T-helper 2 cell treated with Interferon-gamma antibody and Interleukin-4, amounts not matched to agents 5 μg/mL and 100 μg/mL, for 36 hours (primary cell): ENCODE measurements around the gene RARRES1.

Experiments
- DNase-seq: peaks from one replicate; pipeline ENCODE4 v3.0.0; 2021; ENCODE audit warnings: low spot score
- H3K27ac Mint-ChIP-seq: one replicate; pipeline ENCODE4 v1.8.0; 2021; ENCODE audit warnings: mild to moderate bottlenecking, mixed read lengths
- H3K27me3 Mint-ChIP-seq: one replicate; pipeline ENCODE4 v1.8.0; 2021; ENCODE audit warnings: low read depth, mixed read lengths
- H3K36me3 Mint-ChIP-seq: one replicate; pipeline ENCODE4 v1.8.0; 2021; ENCODE audit warnings: low read depth, mixed read lengths
- H3K4me1 Mint-ChIP-seq: one replicate; pipeline ENCODE4 v1.8.0; 2021; ENCODE audit warnings: low read depth, mixed read lengths
- H3K4me3 Mint-ChIP-seq: one replicate; pipeline ENCODE4 v1.8.0; 2022; ENCODE audit warnings: mild to moderate bottlenecking, moderate library complexity, mixed read lengths
- H3K9me3 Mint-ChIP-seq: one replicate; pipeline ENCODE4 v1.8.0; 2021; ENCODE audit warnings: mixed read lengths

RARRES1 gene

DNA sequence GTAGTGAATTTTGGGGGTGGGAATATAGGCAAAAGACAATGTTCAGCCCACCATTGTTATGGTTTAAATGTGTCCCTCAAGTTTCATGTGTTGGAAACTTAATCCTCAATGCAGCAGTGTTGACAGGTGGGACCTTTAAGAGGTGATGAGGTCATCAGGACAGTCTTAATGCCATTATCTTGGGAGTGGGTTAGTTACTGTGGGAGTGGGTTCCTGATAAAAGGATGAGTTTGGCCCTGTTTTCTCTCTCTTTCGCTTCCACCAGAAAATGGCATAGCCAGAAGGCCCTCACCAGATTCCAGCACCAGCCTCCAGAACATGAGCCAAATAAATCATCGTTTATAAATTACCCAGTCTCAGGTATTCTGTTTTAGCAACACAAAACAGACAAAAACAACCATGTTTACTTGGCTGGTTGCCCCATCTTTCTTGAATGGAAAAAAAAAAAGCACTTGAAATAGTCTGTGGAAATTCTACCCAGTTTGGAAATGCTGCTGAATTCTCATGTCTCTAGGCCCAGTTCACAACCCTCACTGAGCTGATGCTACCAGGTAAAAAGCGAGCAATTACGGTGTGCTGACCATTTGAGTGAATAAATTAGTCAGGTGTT lies 38.6 kb upstream of the RARRES1 start:
- peaks cover 4% of the 10 kb centered on the region for H3K4me1 Mint-ChIP-seq
- H3K27ac Mint-ChIP-seq = no peak overlapping the region
- H3K9me3 Mint-ChIP-seq = no peaks in the 10 kb centered on the region
- H3K27me3 Mint-ChIP-seq = no peaks in the 10 kb centered on the region
- DNase-seq = no peak
- H3K4me3 Mint-ChIP-seq = no peak overlapping the region
- no peaks in the 10 kb centered on the region for H3K36me3 Mint-ChIP-seq

DNA sequence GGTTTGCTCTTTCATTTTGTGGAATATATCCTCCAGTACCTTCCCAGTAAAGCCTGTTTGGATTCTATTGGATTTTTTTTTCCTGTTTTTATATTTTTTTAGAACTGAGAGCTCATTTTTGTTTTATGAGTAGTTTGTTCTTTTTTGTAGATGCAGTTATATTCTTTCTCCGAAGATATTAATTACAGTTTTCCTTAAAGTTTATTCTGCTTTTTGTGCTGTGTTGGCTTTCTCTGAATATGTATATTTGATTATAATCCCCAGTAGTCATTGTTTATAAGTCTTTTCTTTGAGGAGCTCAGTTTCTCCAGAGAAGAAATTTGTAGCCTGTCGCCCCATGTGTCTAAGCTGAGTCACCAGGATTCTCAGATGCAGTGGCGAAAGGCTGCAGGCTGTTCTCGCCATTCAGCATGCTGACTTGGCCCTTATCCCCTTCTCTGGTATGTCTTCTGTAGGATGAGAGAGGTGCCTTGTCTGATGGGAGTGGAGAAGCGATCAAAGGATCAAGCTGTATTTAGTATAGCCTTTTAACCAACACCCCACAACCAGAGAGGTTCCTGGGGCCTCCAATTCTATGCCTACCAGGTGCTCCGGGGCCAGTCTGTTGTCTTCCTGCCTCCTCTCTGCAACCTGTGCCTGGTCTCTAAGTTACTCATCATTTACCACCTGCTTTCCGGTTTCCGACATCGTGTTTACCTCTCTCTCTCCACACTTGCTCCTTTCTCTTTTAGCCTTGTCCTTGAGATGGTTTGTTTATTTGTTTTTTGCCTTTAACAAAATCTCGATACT lies 37.9 kb upstream of the RARRES1 start:
- DNase-seq = no peak
- Mint-ChIP-seq H3K27ac (no peak overlapping the region), H3K36me3 (no peaks in the 10 kb centered on the region), H3K4me1 (peaks cover 2% of the 10 kb centered on the region), H3K9me3 (no peaks in the 10 kb centered on the region), H3K27me3 (no peaks in the 10 kb centered on the region), H3K4me3 (no peak overlapping the region)

DNA sequence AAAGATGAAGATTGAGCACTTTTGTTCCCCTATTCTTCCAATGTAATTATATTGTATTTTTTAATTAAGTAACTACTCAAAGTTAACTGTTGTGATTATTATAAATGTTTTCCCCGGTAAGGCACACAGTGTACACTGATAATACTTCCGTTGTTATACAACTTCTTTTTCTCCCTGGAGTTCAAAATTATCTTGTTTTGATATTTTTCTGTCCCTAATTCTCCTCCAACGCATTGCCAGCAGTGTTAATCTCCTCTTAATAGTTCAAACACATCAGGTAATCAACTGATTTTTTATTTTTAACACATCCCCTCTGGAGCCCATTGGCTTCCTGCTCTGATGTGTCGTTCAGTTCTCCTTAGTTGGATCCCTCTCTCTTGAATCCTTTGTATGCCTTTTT lies 37.3 kb upstream of the RARRES1 start:
- Mint-ChIP-seq H3K4me3 (no peak overlapping the region), H3K36me3 (no peaks in the 10 kb centered on the region), H3K4me1 (peaks cover 2% of the 10 kb centered on the region), H3K27me3 (no peaks in the 10 kb centered on the region), H3K9me3 (no peaks in the 10 kb centered on the region), H3K27ac (no peak overlapping the region)
- DNase-seq = no peak

DNA sequence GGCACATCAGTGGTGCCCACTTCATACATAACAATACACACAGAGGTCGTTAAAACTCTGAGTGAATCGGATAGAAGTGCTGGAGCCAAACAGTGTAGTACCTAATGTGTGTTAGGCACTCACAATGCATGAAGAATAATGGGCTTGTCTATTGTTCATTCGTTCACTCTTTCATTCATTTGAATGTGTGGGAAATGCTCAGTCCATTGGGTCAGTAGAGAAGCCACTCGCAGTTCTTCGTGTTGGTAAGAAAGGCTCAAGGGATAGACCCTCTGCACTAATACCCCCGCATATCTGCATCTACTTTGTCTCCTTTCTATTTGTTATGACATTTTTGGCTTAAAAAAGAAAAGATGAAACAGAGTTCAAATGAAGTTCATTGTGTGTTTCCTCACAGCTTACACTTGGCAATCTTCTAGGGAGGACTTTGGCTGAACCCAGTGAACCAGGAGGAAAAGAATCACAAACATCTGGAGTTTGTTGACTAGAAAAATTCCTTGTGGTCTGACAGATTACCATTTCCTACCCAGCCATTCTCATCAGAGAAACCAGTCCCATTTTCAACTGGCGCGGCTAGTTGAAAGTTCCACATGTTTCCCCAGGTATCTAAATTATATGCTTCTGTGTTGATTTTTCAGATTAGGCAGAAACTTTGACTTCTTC lies 36.8 kb upstream of the RARRES1 start:
- Mint-ChIP-seq H3K4me3 (no peak overlapping the region), H3K27ac (no peak overlapping the region), H3K9me3 (no peaks in the 10 kb centered on the region), H3K4me1 (peaks cover 2% of the 10 kb centered on the region), H3K36me3 (no peaks in the 10 kb centered on the region), H3K27me3 (no peaks in the 10 kb centered on the region)
- no peak for DNase-seq

DNA sequence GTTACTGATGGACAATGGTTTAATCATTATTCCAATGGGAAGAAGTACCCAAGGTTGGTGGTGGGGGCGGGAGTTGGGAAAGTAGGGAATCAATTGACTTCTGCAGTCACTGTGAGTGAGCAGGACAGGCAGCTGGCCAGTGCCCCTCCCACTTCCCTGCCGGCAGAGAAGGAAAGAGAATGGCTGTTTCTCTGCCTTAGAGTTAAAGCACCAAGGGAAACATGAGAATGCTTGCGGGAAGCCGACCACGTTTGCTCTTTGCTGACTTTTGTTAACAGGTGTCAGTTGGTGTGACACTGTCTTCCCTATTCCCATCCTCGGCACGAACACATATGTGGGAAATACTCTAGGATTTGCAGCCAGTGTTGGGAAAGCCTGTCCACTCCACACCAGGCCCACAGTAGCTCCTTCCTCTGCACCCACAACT lies 36.1 kb upstream of the RARRES1 start:
- Mint-ChIP-seq H3K27me3 (no peaks in the 10 kb centered on the region), H3K9me3 (no peaks in the 10 kb centered on the region), H3K4me3 (no peak overlapping the region), H3K27ac (no peak overlapping the region), H3K36me3 (no peaks in the 10 kb centered on the region), H3K4me1 (peaks cover 2% of the 10 kb centered on the region)
- DNase-seq = no peak

DNA sequence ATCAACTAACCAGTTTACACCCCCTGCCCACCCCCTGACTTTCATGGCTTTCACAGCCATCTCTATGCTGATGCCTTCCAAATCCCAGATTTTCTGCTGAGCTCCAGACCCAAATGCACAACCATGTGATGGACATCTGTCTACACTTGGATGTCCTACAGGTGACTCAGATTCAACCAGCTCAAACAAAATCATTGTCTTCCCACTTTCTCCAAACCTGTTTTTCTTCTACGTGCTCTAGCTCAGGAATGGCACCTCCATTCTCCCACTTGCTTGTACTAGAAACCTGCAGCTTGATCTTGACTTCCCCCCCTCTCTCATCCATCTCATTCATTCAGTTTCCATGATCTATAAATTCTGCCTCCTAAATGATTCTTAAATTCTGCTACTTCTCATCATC lies 34.1 kb upstream of the RARRES1 start:
- no peaks in the 10 kb centered on the region for H3K27me3 Mint-ChIP-seq
- H3K36me3 Mint-ChIP-seq = no peaks in the 10 kb centered on the region
- H3K9me3 Mint-ChIP-seq = no peaks in the 10 kb centered on the region
- DNase-seq = no peak
- no peaks in the 10 kb centered on the region for H3K4me1 Mint-ChIP-seq
- H3K4me3 Mint-ChIP-seq = no peak overlapping the region
- H3K27ac Mint-ChIP-seq = no peak overlapping the region

DNA sequence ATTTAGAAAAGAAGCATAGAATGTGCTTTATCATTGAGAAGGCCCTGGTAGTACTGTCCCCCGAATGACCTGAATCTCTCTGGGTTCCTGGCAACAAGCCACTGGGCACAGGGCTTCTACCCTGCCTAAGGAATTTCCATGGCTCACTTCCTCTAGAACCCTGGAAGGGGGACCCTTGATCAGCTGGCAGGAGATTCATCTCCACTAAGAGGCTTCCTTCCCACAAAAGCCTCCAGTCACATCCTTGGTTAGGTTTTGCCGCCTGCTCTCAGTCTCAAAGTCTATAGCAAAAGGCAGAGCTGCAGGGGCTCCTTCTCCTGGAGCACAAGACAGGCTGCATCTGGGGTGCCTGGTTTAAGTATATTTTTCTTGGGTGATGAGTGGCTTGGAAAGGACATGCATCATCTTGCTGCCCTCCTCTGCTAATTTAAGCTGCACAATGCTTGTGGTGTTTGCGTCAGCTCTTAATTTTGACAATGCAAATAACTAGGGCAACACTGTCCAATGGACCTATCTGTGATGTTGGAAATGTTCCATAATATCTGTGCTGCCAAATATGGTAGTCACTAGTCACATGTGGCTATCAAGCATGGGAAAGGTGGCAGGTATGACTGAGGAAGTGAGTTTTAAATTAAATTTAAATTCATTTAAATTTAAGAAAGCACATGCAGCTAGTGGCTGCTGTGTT lies 33.4 kb upstream of the RARRES1 start:
- H3K9me3 Mint-ChIP-seq = no peaks in the 10 kb centered on the region
- no peaks in the 10 kb centered on the region for H3K36me3 Mint-ChIP-seq
- DNase-seq = no peak
- no peaks in the 10 kb centered on the region for H3K27me3 Mint-ChIP-seq
- H3K4me1 Mint-ChIP-seq = no peaks in the 10 kb centered on the region
- no peak overlapping the region for H3K4me3 Mint-ChIP-seq
- no peak overlapping the region for H3K27ac Mint-ChIP-seq

DNA sequence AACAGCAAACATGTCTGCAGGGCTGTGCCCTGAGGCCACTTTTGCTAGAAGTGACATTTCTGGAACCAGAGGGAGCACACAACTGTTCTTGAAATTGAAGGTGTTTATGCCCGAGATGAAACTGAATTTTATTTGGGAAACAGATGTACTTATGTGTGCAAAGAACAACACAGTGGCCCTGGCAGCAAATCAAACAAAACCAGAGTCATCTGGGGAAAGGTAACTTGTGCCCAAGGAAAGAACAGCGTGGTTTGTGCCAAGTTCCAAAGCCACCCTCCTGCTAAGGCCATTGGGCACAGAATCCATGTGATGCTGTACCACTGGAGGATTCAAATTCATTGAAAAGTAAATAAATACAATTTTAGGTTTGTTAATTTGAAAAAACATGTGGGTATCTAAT lies 31.2 kb upstream of the RARRES1 start:
- H3K27ac Mint-ChIP-seq = no peak overlapping the region
- H3K4me1 Mint-ChIP-seq = no peaks in the 10 kb centered on the region
- H3K36me3 Mint-ChIP-seq = no peaks in the 10 kb centered on the region
- DNase-seq = no peak
- H3K4me3 Mint-ChIP-seq = no peak overlapping the region
- no peaks in the 10 kb centered on the region for H3K9me3 Mint-ChIP-seq
- H3K27me3 Mint-ChIP-seq = no peaks in the 10 kb centered on the region

DNA sequence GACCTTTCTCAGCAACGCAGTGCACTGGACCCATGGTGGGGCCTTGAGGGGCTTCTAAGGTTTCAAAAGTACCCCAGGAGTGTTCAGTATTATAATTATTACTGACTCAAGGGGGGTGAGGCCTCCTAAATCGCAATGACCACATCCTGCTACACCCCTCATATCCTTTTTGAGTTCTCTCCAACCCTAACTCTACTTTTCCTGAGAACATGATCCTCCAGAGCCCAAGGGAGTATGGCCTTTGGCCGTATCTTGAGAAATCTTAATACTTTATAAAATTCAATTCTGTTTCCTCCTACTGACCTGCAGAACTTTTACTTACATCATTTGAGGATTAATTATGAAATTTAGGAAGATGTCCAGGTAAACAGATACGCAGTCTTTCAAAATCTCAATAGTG lies 30.4 kb upstream of the RARRES1 start:
- Mint-ChIP-seq H3K27ac (no peak overlapping the region), H3K9me3 (no peaks in the 10 kb centered on the region), H3K4me1 (no peaks in the 10 kb centered on the region), H3K36me3 (no peaks in the 10 kb centered on the region), H3K27me3 (no peaks in the 10 kb centered on the region), H3K4me3 (no peak overlapping the region)
- DNase-seq = no peak

DNA sequence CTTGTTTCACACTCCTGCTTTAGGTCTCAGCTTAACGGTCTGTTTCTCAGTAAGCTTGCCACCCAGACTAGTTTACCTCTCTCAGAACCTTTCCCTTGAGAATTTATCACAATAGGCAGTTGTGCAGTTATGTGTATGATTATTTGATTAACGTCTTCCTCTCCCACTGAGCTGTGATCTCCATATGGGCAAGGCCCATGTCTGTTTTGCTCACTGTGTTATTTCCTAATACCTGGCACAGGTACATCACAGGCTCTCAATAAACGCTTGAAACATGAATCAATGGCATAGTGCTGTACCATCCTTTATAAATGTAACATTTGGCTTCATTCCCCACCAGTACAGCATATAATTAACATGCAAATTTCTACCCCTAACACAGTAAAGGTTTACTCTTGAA lies 29.1 kb upstream of the RARRES1 start:
- no peak overlapping the region for H3K4me3 Mint-ChIP-seq
- DNase-seq = no peak
- H3K4me1 Mint-ChIP-seq = no peaks in the 10 kb centered on the region
- no peaks in the 10 kb centered on the region for H3K36me3 Mint-ChIP-seq
- H3K27me3 Mint-ChIP-seq = no peaks in the 10 kb centered on the region
- H3K9me3 Mint-ChIP-seq = no peaks in the 10 kb centered on the region
- no peak overlapping the region for H3K27ac Mint-ChIP-seq

DNA sequence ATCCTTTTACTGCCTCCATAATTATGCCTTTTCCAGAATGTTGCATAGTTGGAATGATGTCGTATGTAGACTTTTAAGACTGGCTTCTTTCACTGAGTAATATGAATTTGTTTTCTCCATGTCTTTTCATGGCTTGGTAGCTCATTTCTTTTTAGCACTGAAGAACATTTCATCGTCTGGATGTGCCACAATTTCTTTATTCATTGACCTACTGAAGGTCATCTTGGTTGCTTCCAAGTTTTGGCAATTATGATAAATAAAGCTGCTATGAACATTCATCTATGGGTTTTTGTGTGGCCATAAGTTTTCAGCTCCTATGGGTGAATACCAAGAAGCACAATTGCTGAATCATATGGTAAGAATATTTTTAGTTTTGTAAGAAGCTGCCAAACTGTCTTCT lies 23.2 kb upstream of the RARRES1 start:
- H3K36me3 Mint-ChIP-seq = no peaks in the 10 kb centered on the region
- no peaks in the 10 kb centered on the region for H3K9me3 Mint-ChIP-seq
- no peaks in the 10 kb centered on the region for H3K4me1 Mint-ChIP-seq
- no peaks in the 10 kb centered on the region for H3K27me3 Mint-ChIP-seq
- no peak for DNase-seq
- no peak overlapping the region for H3K27ac Mint-ChIP-seq
- H3K4me3 Mint-ChIP-seq = no peak overlapping the region

DNA sequence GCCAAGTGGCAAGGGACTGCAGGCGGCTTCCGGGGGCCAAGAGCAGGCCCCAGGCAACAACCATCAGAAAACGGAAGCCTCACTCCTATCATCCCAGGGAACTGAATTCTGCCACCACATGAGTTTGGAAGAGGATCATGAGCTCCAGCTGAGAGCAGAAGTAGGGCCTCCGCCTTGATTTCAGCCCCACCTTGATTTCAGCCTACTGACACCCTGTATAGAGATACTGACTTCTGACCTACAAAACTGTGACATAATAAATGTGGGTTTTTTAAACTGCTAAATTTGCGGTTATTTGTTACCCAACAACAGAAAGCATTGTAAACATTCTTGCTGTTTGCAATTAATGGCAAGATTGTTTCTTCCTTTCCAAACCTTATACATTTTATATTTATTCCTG lies 21.6 kb upstream of the RARRES1 start:
- Mint-ChIP-seq H3K9me3 (no peaks in the 10 kb centered on the region), H3K27me3 (no peaks in the 10 kb centered on the region), H3K4me1 (no peaks in the 10 kb centered on the region), H3K36me3 (no peaks in the 10 kb centered on the region), H3K4me3 (no peak overlapping the region), H3K27ac (no peak overlapping the region)
- DNase-seq = no peak

DNA sequence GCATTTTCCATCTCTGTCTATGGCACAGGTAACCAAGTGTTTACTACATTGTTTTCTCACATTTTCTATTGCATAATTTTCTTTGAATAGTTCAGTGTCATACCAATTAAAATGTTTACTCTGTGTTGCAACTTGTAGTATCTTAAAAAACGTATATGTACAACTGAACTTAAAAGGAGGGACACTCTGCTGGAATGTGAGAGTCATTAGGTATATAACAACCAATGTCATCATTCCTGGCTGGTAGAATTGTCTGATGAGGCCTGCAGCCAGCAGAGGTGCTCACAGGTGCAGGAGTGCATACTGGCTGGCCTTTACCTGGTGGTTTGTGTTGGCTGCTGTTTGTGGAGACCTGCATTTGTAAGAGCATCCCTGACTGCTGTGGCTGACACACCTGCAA lies 19.1 kb upstream of the RARRES1 start:
- H3K9me3 Mint-ChIP-seq = no peaks in the 10 kb centered on the region
- no peaks in the 10 kb centered on the region for H3K36me3 Mint-ChIP-seq
- peaks cover 4% of the 10 kb centered on the region for H3K4me1 Mint-ChIP-seq
- H3K4me3 Mint-ChIP-seq = no peak overlapping the region
- no peak for DNase-seq
- H3K27ac Mint-ChIP-seq = no peak overlapping the region
- H3K27me3 Mint-ChIP-seq = no peaks in the 10 kb centered on the region

DNA sequence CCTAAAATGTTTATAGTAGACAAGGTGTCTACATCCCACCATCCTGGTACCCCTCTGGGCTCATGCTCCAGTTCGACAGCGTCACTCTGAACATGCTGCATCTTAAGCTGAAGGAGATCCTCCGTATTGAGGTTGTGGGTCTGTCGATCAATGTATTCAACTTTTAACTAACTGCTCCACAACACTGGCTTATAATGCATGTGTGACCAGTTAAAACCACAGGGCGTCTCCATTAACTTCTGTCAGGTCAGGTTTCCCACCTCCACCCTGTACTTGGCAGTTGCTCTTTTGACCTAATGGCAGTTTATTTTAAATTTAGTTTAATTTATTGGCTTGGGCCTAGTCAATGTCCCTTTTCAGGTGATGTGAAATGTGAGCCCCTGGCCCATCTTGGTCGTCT lies 17.8 kb upstream of the RARRES1 start:
- Mint-ChIP-seq H3K27me3 (no peaks in the 10 kb centered on the region), H3K4me1 (peaks cover 4% of the 10 kb centered on the region), H3K27ac (no peak overlapping the region), H3K9me3 (no peaks in the 10 kb centered on the region), H3K4me3 (no peak overlapping the region), H3K36me3 (no peaks in the 10 kb centered on the region)
- no peak for DNase-seq
